ENCODE results near the gene TXNDC8. TPM values are rescaled to one million over a fixed set of nuclear protein-coding genes. Genes with fewer than 3 reads are reported as not detected.

TXNDC8 gene
- total RNA-seq, 2 donors from 2014 or later = not detected

GRCh38 chr9:110291921-110292557 is 45.6 kb downstream of the TXNDC8 start:
- ATAC-seq (ENCODE audit: insufficient number of reproducible peaks, low FRiP score, low read depth) = no peak
- H3K4me3 ChIP-seq = no peak overlapping the region
- no peaks in the 10 kb centered on the region for H3K4me1 ChIP-seq (ENCODE audit: control insufficient read depth in 1 of 2, low read depth in 2 of 2)
- H3K9me3 ChIP-seq = no peaks in the 10 kb centered on the region
- no peaks in the 10 kb centered on the region for H3K27me3 ChIP-seq (replicated peaks; ENCODE audit: insufficient read depth)
- no peak for DNase-seq (ENCODE audit: low spot score)
- TF ChIP-seq, protein P1, sequence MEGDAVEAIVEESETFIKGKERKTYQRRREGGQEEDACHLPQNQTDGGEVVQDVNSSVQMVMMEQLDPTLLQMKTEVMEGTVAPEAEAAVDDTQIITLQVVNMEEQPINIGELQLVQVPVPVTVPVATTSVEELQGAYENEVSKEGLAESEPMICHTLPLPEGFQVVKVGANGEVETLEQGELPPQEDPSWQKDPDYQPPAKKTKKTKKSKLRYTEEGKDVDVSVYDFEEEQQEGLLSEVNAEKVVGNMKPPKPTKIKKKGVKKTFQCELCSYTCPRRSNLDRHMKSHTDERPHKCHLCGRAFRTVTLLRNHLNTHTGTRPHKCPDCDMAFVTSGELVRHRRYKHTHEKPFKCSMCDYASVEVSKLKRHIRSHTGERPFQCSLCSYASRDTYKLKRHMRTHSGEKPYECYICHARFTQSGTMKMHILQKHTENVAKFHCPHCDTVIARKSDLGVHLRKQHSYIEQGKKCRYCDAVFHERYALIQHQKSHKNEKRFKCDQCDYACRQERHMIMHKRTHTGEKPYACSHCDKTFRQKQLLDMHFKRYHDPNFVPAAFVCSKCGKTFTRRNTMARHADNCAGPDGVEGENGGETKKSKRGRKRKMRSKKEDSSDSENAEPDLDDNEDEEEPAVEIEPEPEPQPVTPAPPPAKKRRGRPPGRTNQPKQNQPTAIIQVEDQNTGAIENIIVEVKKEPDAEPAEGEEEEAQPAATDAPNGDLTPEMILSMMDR (IDR thresholded peaks at IDR 0.05) = no peak
- H3K27ac ChIP-seq = no peak overlapping the region
- H3K36me3 ChIP-seq = no peaks in the 10 kb centered on the region

DNA sequence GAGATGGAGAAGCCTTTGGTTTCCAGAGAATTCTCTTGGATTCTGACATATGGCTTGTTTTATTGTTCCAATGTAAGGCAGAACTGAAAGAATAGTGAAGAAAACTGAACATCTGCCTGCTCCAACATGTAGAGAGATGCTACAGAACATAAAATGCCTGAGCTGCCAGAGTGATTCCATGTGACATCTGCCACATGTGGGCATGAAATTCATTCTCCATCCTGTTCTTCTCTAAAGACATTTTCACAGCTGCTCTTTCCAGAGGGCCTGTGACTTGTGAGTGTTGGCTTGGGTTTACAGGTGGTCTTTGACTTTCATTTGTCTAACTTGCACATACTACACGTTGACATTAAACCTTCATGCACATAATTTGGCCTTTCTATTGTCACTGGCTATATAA is 47.7 kb downstream of the TXNDC8 start:
- Histone ChIP-seq H3K9me3 (no peaks in the 10 kb centered on the region), H3K27me3 (replicated peaks; ENCODE audit: insufficient read depth) (no peaks in the 10 kb centered on the region), H3K36me3 (no peaks in the 10 kb centered on the region), H3K4me3 (no peak overlapping the region), H3K27ac (no peak overlapping the region), H3K4me1 (ENCODE audit: control insufficient read depth in 1 of 2, low read depth in 2 of 2) (no peaks in the 10 kb centered on the region)
- TF ChIP-seq, protein P1 (IDR thresholded peaks at IDR 0.05) = no peak
- ATAC-seq (ENCODE audit: insufficient number of reproducible peaks, low FRiP score, low read depth) (no peak), DNase-seq (ENCODE audit: low spot score) (no peak)

GRCh38 chr9:110288503-110288902 is 49.2 kb downstream of the TXNDC8 start:
- no peak for DNase-seq (ENCODE audit: low spot score)
- ATAC-seq (ENCODE audit: insufficient number of reproducible peaks, low FRiP score, low read depth) = no peak
- TF ChIP-seq, protein P1 (IDR thresholded peaks at IDR 0.05) = no peak
- Histone ChIP-seq H3K27me3 (replicated peaks; ENCODE audit: insufficient read depth) (no peaks in the 10 kb centered on the region), H3K4me3 (no peak overlapping the region), H3K9me3 (no peaks in the 10 kb centered on the region), H3K36me3 (no peaks in the 10 kb centered on the region), H3K4me1 (ENCODE audit: control insufficient read depth in 1 of 2, low read depth in 2 of 2) (no peaks in the 10 kb centered on the region), H3K27ac (no peak overlapping the region)

DNA sequence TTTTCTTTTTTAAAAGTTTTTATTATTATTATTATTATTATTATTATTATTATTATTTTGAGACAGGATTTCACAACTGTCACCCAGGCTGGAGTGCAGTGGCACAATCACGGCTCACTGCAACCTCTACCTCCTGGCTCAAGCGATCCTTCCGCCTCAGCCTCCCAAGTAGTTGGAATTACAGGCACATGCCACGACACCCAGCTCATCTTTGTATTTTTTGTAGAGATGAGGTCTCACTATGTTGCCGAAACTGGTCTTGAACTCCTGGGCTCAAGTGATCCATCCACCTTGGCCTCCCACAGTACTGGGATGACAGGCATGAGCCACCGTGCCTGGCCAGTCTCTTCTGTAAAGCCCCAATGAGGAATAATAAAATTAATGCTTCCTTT is 50.4 kb downstream of the TXNDC8 start:
- H3K9me3 ChIP-seq = no peaks in the 10 kb centered on the region
- TF ChIP-seq, protein P1 (IDR thresholded peaks at IDR 0.05) = no peak
- no peaks in the 10 kb centered on the region for H3K27me3 ChIP-seq (replicated peaks; ENCODE audit: insufficient read depth)
- no peaks in the 10 kb centered on the region for H3K4me1 ChIP-seq (ENCODE audit: control insufficient read depth in 1 of 2, low read depth in 2 of 2)
- no peaks in the 10 kb centered on the region for H3K36me3 ChIP-seq
- no peak for DNase-seq (ENCODE audit: low spot score)
- H3K4me3 ChIP-seq = no peak overlapping the region
- no peak overlapping the region for H3K27ac ChIP-seq
- ATAC-seq (ENCODE audit: insufficient number of reproducible peaks, low FRiP score, low read depth) = no peak

DNA sequence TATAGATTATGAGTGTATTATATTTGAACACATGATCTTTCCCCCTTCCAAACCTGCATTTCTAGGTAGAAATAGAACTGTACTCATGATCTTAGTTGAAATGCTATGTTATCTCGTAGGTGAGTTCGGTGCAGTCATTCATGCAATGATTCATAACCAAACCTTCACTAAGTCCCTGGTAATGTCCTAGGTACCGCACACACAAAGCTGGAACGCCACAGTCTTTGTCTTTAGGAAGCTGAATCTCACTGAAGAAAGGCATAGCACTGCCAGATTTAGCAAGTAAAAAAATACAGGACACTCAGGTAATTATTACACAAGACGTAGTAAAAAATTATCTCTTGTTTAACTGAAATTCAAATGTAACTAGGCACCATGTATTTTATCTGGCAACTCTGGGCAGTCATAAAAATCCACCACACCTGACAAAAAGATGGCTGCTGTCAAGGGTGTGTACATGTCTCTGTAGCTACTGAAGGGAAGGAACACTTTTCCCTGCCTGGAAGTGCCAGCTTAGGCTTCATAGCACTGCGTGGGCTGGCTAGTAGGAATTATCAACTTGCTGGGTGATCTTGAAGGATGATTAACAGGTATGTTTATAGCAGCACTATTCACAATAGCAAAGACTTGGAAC is 53.3 kb downstream of the TXNDC8 start:
- no peak overlapping the region for H3K4me3 ChIP-seq
- no peak overlapping the region for H3K27ac ChIP-seq
- DNase-seq (ENCODE audit: low spot score) (no peak), ATAC-seq (ENCODE audit: insufficient number of reproducible peaks, low FRiP score, low read depth) (no peak)
- TF ChIP-seq, protein P1 (IDR thresholded peaks at IDR 0.05) = no peak
- no peaks in the 10 kb centered on the region for H3K9me3 ChIP-seq
- H3K4me1 ChIP-seq (ENCODE audit: control insufficient read depth in 1 of 2, low read depth in 2 of 2) = no peaks in the 10 kb centered on the region
- no peaks in the 10 kb centered on the region for H3K27me3 ChIP-seq (replicated peaks; ENCODE audit: insufficient read depth)
- H3K36me3 ChIP-seq = no peaks in the 10 kb centered on the region

Measured in thoracic aorta (tissue), 2 donors.